NCI-H1092 (cell line): ENCODE results near the gene DNLZ.

Experiments
- DNase-seq: peaks from one replicate; lab custom pipeline; 2025; lab: John Stamatoyannopoulos, UW

The DNLZ gene

GRCh38 chr9:136343121-136343883 is 20.2 kb downstream of the DNLZ start:
- DNase-seq: no peak

GRCh38 chr9:136342181-136343120 is 21.1 kb downstream of the DNLZ start:
- no peak for DNase-seq

GRCh38 chr9:136341769-136342168 is 21.8 kb downstream of the DNLZ start:
- DNase-seq: no peak

- no peak for DNase-seq
Measured at GRCh38 chr9:136341042-136341655, 22.4 kb downstream of the DNLZ start.

GRCh38 chr9:136340356-136341041 is 23.0 kb downstream of the DNLZ start:
- no peak for DNase-seq

GRCh38 chr9:136339958-136340310 is 23.6 kb downstream of the DNLZ start:
- no peak for DNase-seq

GRCh38 chr9:136339173-136339957 is 24.2 kb downstream of the DNLZ start:
- no peak for DNase-seq

GRCh38 chr9:136338511-136338910 is 25.0 kb downstream of the DNLZ start:
- no peak for DNase-seq

GRCh38 chr9:136337416-136338395 is 25.8 kb downstream of the DNLZ start:
- no peak for DNase-seq

- no peak for DNase-seq
Measured at GRCh38 chr9:136336881-136337280, 26.7 kb downstream of the DNLZ start.

- DNase-seq: no peak
Measured at GRCh38 chr9:136336156-136336870, 27.2 kb downstream of the DNLZ start.

- DNase-seq: no peak
Measured at GRCh38 chr9:136335296-136336155, 28.0 kb downstream of the DNLZ start.

GRCh38 chr9:136334541-136334940 is 29.0 kb downstream of the DNLZ start:
- no peak for DNase-seq

GRCh38 chr9:136333486-136333885 is 30.1 kb downstream of the DNLZ start:
- no peak for DNase-seq

- no peak for DNase-seq
Measured at GRCh38 chr9:136333045-136333444, 30.5 kb downstream of the DNLZ start.

- DNase-seq: no peak
Measured at GRCh38 chr9:136332482-136332983, 31.0 kb downstream of the DNLZ start.

GRCh38 chr9:136331556-136332481 is 31.7 kb downstream of the DNLZ start:
- DNase-seq: no peak
